GM21737 (cell line): ENCODE measurements around the gene GAREM1.

ENCODE experiments used
- ATAC-seq: cut with Tn5 transposase; IDR thresholded peaks from one replicate; pipeline ENCODE4 v1.9.1; 2021; ENCODE audit warnings: mild to moderate bottlenecking, moderate library complexity; ENCODE audit not compliant: unreplicated experiment

Gene GAREM1

DNA sequence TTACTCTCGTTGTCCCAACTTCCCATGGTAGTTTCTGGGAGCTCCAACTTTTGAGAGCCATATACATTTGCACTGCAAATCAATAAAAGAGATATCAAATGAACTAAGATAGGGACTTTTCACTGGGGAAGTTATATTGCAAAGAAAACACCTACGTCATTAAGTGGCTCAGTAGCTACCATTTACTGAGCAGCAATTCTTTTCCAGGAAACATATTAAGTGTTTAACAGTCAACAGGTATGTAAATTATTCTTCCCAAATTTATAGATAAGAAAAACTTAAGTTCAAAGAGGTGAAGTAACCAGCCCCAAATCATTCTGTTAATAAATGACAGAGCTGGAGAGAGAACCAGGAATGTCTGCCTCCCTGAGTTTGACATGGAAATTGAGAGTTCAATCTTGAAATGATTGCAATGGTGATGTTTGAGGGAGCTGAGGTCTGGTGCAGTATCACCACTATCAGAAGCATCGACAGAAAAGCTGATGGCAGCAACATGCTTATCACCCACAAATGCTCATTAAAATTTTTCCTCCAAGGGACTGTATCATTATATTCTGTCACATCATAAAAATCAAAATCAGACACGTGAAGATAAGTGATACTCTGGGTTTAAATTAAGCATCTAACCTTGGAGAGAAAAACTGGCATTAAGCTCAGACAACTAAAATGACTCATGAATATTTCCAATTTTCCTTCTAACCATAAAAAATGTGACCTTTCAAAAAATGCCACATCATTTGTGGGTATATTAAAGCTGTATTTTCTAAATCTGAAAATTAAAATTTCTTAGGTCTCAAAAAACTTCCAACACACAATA is 43.4 kb downstream of the GAREM1 start:
- no peak for ATAC-seq

- no peak for ATAC-seq
Measured at GRCh38 chr18:32425466-32425865, 45.2 kb downstream of the GAREM1 start.

- no peak for ATAC-seq
Measured at GRCh38 chr18:32424696-32425095, 46.0 kb downstream of the GAREM1 start.

- no peak for ATAC-seq
Measured at GRCh38 chr18:32422978-32423740, 47.5 kb downstream of the GAREM1 start.

DNA sequence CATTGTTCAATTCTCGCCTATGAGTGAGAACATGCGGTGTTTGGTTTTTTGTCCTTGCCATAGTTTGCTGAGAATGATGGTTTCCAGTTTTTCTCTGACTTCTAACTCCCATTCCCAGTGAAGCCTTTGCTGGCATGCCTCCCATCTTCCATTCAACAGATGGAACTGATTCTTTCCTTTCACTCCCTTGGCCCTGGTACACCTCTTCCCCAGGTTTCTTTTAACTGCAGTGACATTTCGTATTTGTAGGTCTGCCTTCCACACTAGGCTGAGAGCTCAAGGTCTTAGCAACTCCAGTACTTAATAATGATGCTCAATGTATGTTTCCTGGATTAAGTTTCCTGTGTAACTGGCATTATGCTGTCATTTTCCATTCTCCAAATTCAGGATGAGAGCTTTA is 48.5 kb downstream of the GAREM1 start:
- ATAC-seq = no peak

DNA sequence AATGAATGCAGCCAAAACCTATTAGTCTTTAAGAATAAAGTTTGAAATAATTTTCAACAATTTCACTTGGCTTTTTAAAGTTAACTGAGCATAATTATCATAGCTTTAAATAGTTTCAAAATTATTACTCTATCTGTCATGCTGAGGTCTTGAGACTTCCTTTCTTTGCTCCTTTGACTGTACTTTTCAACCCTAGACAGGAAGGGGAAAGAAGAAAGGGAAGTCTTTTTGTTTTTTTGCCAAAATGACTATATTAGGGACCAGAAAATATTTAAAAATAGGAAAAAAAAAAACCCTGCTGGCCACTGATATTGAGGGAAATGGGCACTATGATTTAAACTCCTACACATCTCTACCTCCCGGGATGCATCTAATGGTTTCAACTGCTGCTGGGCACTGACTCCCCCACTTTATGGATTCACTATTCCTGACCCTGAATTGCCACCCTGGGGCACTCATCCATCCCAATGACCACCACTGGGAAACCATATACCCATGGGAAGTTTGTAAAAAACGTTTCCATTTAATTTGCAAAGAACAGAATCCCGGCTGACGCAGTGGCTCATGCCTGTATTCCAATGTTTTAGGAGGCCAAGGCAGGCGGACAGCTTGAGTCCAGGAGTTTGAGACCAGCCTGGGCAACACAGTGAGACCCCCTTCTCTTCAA is 50.5 kb downstream of the GAREM1 start:
- no peak for ATAC-seq

- no peak for ATAC-seq
Measured at GRCh38 chr18:32418148-32418547, 52.5 kb downstream of the GAREM1 start.

- no peak for ATAC-seq
Measured at GRCh38 chr18:32405588-32405987, 65.1 kb downstream of the GAREM1 start.

- ATAC-seq = no peak
Measured at GRCh38 chr18:32401621-32402020, 69.1 kb downstream of the GAREM1 start.

GRCh38 chr18:32393407-32393806 is 77.3 kb downstream of the GAREM1 start:
- no peak for ATAC-seq

- no peak for ATAC-seq
Measured at GRCh38 chr18:32391126-32391525, 79.6 kb downstream of the GAREM1 start.

DNA sequence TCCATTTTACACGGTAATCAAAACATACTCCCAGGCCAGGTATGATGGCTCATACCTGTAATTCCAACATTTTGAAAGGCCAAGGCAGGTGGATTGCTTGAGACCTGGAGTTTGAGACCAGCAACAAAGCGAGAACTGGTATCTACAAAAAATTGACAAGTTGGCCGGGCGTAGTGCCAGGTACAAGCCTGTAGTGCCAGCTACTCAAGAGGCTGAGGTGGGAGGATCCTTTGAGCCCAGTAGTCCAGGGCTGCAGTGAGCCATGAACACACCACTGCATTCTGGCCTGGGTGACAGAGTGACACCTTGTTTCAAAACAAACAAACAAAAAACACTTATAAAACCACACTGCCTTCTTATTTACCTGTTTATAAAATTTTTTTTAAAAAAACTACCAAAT is 80.8 kb downstream of the GAREM1 start:
- no peak for ATAC-seq

DNA sequence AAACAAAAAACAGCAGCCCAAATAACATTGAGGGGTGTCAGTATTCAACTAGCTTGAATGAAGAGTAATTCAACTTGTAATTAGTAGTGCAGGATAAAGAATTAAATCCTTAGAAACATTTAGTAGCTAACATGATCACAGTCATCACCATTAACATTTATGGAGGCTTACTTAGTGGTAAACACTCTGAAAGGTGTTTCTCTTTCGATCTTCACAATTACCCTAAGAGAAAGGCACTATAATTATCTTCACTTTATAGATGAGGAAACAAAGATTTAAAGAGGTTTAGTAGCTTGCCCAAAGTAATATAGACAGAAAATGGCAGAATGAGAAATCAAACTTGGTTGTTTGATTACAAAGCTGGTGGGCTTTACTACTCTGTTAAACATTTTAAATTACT is 81.5 kb downstream of the GAREM1 start:
- ATAC-seq = no peak

DNA sequence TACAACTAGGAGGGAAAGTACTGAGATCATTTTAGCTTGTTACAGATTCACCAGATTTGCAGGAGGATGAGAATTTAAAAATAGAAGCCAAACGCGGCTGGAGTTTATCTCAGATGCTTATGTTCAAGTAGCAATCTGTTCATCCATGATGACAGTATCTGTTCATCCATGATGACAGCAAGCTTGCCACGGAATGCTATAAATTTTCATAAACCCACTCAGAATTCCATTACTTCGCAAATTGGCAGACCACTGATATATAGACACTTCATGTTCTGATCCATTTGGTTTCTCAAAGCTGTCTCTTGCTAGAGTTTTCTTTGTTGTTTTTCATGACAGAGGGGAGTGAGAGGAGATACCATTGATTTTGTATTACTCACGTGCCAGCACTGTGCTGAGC is 84.2 kb downstream of the GAREM1 start:
- ATAC-seq = no peak

DNA sequence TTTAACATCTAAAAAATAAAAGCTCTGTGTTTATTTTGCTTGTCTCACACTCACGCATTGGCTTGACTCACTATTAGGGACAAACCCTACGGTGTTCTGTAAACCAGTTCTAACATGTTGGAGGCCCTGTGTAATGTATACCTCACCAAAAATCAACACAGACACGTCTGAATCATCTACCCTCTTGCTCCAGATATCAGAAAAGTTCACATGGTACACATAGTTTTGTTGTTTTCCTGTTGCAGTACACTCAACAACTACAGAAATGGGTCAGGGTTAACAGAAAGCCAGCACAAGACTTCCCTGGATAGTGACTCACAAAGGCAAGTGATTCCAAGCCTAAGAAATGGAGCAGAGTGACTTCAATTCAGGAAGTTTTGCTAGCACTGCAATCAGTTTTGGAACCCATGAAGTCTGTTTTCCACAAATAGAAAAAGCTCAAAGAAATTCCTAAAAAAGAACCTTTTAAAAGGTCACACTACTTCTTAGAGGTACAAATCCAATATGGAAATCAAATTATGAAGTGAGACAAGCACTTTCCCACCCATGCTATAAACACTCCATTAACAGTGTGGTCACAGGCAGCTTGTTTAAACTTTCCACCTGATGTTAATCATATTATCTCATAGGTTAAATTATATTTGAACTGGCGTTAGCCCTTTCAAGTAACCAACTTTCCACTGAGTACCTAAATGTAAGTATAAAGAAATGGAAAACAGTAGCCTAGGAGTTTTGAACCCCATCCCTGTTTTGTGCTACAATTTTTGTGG is 87.4 kb downstream of the GAREM1 start:
- ATAC-seq = no peak

DNA sequence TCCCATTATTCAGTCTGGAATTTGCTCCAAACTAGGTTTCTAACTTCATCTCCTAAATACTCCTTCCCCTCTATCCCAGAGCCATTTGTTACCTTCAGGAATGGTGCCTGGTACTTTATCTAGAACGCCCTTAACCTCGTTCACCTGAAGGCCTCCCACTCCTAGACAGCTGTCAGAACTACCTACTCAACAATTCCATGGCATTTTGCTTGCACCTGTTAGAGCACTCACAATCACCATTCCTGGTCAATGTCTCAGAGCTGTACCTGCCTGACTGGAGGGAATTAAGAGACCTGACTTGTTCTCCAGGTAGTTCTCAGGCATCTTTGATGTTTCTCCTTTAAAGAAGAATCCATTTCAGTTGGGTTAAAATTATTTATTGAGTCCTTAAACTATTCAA is 88.9 kb downstream of the GAREM1 start:
- ATAC-seq = no peak

GRCh38 chr18:32380559-32380958 is 90.1 kb downstream of the GAREM1 start:
- no peak for ATAC-seq

DNA sequence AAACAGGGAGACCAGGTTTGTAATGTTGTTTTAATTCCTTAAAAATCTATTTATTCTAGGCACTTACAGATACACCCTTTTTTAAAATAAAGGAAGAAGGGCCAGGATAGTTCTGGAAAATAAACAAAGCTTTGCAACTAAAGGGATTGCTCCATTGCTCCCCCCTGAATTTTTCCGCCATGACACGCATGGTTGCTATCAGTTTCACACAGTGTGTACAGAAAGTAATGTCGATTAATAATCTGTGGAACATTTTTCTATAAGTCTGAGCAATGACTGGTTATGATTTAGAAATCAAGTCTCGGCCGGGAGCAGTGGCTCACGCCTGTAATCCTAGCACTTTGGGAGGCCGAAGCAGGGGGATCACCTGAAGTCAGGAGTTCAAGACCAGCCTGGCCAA is 90.8 kb downstream of the GAREM1 start:
- ATAC-seq = no peak

- no peak for ATAC-seq
Measured at GRCh38 chr18:32378705-32379104, 92.0 kb downstream of the GAREM1 start.

GRCh38 chr18:32373995-32374394 is 96.7 kb downstream of the GAREM1 start:
- no peak for ATAC-seq

DNA sequence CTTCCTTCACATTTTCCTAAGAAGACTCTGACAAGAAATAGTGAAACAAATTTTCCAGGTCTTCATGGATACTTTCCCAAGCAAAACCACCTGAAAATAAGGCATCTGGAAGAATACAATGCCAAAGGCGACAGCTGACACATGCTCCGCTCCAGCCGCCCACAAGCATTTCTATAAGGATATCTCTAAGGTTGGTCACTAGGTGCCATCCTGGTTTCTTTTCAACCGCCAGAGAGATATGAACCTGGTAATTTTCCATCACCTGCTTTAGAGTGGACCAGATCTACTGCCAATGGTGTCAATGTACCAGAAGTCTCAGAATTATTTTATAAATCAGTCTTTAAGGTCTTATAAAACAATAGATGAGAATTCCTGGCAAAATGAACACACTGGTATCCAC is 97.2 kb downstream of the GAREM1 start:
- ATAC-seq = no peak
